Measurements from ENCODE around the gene GIN1.

DNA sequence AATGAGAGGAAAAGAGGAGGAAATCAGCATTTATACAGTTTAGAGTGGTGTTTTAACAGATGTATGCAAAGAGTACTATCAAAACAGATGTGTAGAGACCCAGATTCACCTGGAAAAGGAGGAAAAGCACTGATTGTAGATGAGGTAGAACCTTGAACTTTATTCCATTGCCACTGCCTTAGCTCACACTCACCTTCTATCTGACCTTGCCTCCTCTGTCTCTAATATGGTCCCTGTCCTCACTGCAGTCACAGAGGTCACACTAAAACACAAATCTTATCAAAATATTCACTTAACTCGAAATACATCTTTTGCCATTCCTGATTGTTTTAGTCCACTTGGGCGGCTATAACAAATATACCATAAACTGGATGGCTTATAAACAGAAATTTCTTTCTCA lies 7.0 kb downstream of the GIN1 start:
- TF ChIP-seq, protein P1, sequence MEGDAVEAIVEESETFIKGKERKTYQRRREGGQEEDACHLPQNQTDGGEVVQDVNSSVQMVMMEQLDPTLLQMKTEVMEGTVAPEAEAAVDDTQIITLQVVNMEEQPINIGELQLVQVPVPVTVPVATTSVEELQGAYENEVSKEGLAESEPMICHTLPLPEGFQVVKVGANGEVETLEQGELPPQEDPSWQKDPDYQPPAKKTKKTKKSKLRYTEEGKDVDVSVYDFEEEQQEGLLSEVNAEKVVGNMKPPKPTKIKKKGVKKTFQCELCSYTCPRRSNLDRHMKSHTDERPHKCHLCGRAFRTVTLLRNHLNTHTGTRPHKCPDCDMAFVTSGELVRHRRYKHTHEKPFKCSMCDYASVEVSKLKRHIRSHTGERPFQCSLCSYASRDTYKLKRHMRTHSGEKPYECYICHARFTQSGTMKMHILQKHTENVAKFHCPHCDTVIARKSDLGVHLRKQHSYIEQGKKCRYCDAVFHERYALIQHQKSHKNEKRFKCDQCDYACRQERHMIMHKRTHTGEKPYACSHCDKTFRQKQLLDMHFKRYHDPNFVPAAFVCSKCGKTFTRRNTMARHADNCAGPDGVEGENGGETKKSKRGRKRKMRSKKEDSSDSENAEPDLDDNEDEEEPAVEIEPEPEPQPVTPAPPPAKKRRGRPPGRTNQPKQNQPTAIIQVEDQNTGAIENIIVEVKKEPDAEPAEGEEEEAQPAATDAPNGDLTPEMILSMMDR (IDR thresholded peaks at IDR 0.05) = no peak
- no peak for TF ChIP-seq POLR2A (IDR thresholded peaks at IDR 0.05)

All from vagina (tissue), 2 donors.